NCI-H524 treated with DMSO at 0.1 percent for 48 hours (cell line): ENCODE data around the gene BSG.

ENCODE experiments used
- DNase-seq: peaks from one replicate; lab custom pipeline; 2025; lab: John Stamatoyannopoulos, UW

BSG gene

GRCh38 chr19:572140-572742 lies at the start of gene BSG:
Gene BSG, plus strand, starts transcription at chr19:572596. Its CDS starts 39 bp downstream, at chr19:572635.
- peak; percentile 70 for DNase-seq

- no peak for DNase-seq
Observed at GRCh38 chr19:522726-523125, 49.7 kb upstream of the BSG start.

GRCh38 chr19:524062-524674 lies 48.2 kb upstream of the BSG start:
- DNase-seq = no peak

- no peak for DNase-seq
Observed at GRCh38 chr19:525029-525428, 47.4 kb upstream of the BSG start.

- no peak for DNase-seq
Observed at GRCh38 chr19:525857-526419, 46.5 kb upstream of the BSG start.

GRCh38 chr19:530134-531008 lies 42.0 kb upstream of the BSG start:
- DNase-seq = no peak

GRCh38 chr19:531009-531752 lies 41.2 kb upstream of the BSG start:
- DNase-seq = no peak

- no peak for DNase-seq
Observed at GRCh38 chr19:531753-532560, 40.4 kb upstream of the BSG start, which contains the start of gene CDC34. Gene CDC34, plus strand, starts transcription at chr19:531760. Its CDS starts 172 bp downstream, at chr19:531932.

GRCh38 chr19:532561-533363 lies 39.6 kb upstream of the BSG start:
- DNase-seq = no peak

- DNase-seq = no peak
Observed at GRCh38 chr19:533364-534058, 38.9 kb upstream of the BSG start.

GRCh38 chr19:534088-534487 lies 38.3 kb upstream of the BSG start:
- DNase-seq = no peak

- no peak for DNase-seq
Observed at GRCh38 chr19:535017-535835, 37.2 kb upstream of the BSG start.

GRCh38 chr19:536031-536880 lies 36.1 kb upstream of the BSG start:
- DNase-seq = no peak

- DNase-seq = no peak
Observed at GRCh38 chr19:536881-537404, 35.5 kb upstream of the BSG start.

GRCh38 chr19:538641-539428 lies 33.6 kb upstream of the BSG start:
- DNase-seq = no peak

- no peak for DNase-seq
Observed at GRCh38 chr19:539429-540030, 32.9 kb upstream of the BSG start.
